K562 (cell line): ENCODE measurements around the gene FAM171A1. TPM values are rescaled to one million over a fixed set of nuclear protein-coding genes. Genes with fewer than 3 reads are reported as not detected.

Source experiments
- ATF3 ChIP-seq, 2 experiments: fragments of 450-650 bp in 1 of 2; sonication (generic) in 1 of 2; formaldehyde crosslinking in 1 of 2; IDR thresholded peaks in 1 of 2; conservative IDR thresholded peaks in 1 of 2; 2 replicates each; pipeline versions ENCODE4 v1.6.1 to v1.8.1; 2016 to 2023; ENCODE audit warnings: mild to moderate bottlenecking in 2 of 2, moderate library complexity in 2 of 2, inconsistent platforms in 1 of 2, missing genetic modification reagents in 1 of 2
- BHLHE40 ChIP-seq: IDR thresholded peaks from 2 replicates; pipeline ENCODE4 v1.6.1; 2011; ENCODE audit warnings: low read length, improper control_type of control experiment
- DIDO1 ChIP-seq: fragments of 450-650 bp; IDR thresholded peaks from 2 replicates; pipeline ENCODE4 v1.6.1; 2016; ENCODE audit warnings: low read depth, missing biosample characterization, missing genetic modification characterization
- E2F4 ChIP-seq: sonication (generic); formaldehyde crosslinking; IDR thresholded peaks from 2 replicates; pipeline ENCODE4 v1.8.0; 2022; ENCODE audit warnings: mild to moderate bottlenecking, low read depth, missing genetic modification reagents
- GMEB1 ChIP-seq: fragments of 250-450 bp; sonication (Bioruptor Pico); IDR thresholded peaks from 2 replicates; pipeline ENCODE4 v1.4.0; 2020; ENCODE audit warnings: mild to moderate bottlenecking
- HNRNPUL1 ChIP-seq: fragments of 200-400 bp; formaldehyde crosslinking; IDR thresholded peaks from 2 replicates; pipeline ENCODE4 v1.6.1; 2017; ENCODE audit warnings: low read length
- NCOA1 ChIP-seq: fragments of 450-650 bp; IDR thresholded peaks from 2 replicates; pipeline ENCODE4 v1.6.1; 2016; ENCODE audit warnings: low read depth
- NFXL1 ChIP-seq: fragments of 450-650 bp; formaldehyde crosslinking; IDR thresholded peaks from 2 replicates; pipeline ENCODE4 v1.4.0; 2021; ENCODE audit warnings: mild to moderate bottlenecking
- REST ChIP-seq, 2 experiments: fragments of 450-650 bp; formaldehyde crosslinking in 1 of 2; IDR thresholded peaks; 2 replicates each; pipeline versions ENCODE4 v1.4.0 to v1.6.1; 2014 to 2020; ENCODE audit warnings: mild to moderate bottlenecking in 2 of 2, borderline replicate concordance in 1 of 2, low read depth in 1 of 2
- RFX7 ChIP-seq: fragments of 250-450 bp; sonication (Bioruptor Pico); IDR thresholded peaks from 2 replicates; pipeline ENCODE4 v1.5.1; 2021; ENCODE audit warnings: mild to moderate bottlenecking
- TAF1 ChIP-seq: IDR thresholded peaks from 2 replicates; pipeline ENCODE4 v1.6.1; 2011; ENCODE audit warnings: mild to moderate bottlenecking, low read length, moderate library complexity; ENCODE audit not compliant: insufficient read depth, control insufficient read depth, severe bottlenecking; ENCODE audit errors: extremely low read depth
- ZKSCAN1 ChIP-seq: fragments of 150-350 bp; IDR thresholded peaks from 2 replicates; pipeline ENCODE4 v1.6.1; 2016; ENCODE audit warnings: low read depth, low read length
- ZNF274 ChIP-seq: IDR thresholded peaks from 2 replicates; pipeline ENCODE4 v1.6.1; 2011; ENCODE audit warnings: low read depth, mild to moderate bottlenecking, low read length, moderate library complexity, borderline replicate concordance
- ZNF512 ChIP-seq: IDR thresholded peaks from 2 replicates; pipeline ENCODE4 v1.6.1; 2016; ENCODE audit warnings: missing genetic modification characterization, missing compliant biosample characterization
- polyA plus RNA-seq, 8 experiments: library from polyadenylated mRNA; depleted of rRNA in 4 of 8; stranded (reverse) in 5 of 8; unstranded in 3 of 8; fragments of >200 nt; fragmentation: Nextera tagmentation in 2 of 8; fragmentation: Illumina TruSeq in 1 of 8; extraction: Ambion mirVana in 2 of 8; extraction: Trizol in 1 of 8; gene quantifications; 2 replicates each; pipeline versions ENCODE4 v1.2.1 to v1.2.3, GENCODE V29; 2011 to 2014; ENCODE audit warnings: inconsistent platforms in 1 of 8, missing spikeins in 1 of 8
- total RNA-seq, 7 experiments: library from RNA; depleted of rRNA in 6 of 7; stranded (reverse); fragments of >200 nt in 6 of 7; fragmentation: Illumina TruSeq in 2 of 7; extraction: Trizol in 2 of 7; gene quantifications; 2 replicates each; pipeline versions ENCODE4 v1.2.1 to v1.2.3, GENCODE V29; 2011 to 2021; ENCODE audit warnings: low replicate concordance in 1 of 7

The FAM171A1 gene
- total and polyA plus RNA-seq, 9 of the 15 experiments (the other 6 are each of a cell fraction or from before 2014, with no cell fraction given) = 0.51 to 8.2 (median 4.8) TPM

GRCh38 chr10:15216700-15217099, 154.4 kb downstream of the FAM171A1 start (continued):
- TF ChIP-seq REST (IDR thresholded peaks at IDR 0.05; ENCODE audit: borderline replicate concordance) = no peak
- TF ChIP-seq REST (CRISPR knock-in tag; IDR thresholded peaks at IDR 0.05; ENCODE audit: low read depth) = no peak
- TF ChIP-seq ZNF274 = no peak
- TF ChIP-seq HNRNPUL1 = no peak
- TF ChIP-seq ZKSCAN1 = no peak
- TF ChIP-seq ZNF512 = no peak
- no peak for TF ChIP-seq DIDO1 (tag)
- no peak for TF ChIP-seq NCOA1
- no peak for TF ChIP-seq GMEB1 (CRISPR knock-in tag)
- no peak for TF ChIP-seq NFXL1
- no peak for TF ChIP-seq ATF3 (IDR thresholded peaks at IDR 0.05)
- TF ChIP-seq ATF3 (CRISPR knock-in tag; conservative IDR thresholded peaks at IDR 0.05) = no peak
- no peak for TF ChIP-seq RFX7 (CRISPR knock-in tag)
- TF ChIP-seq BHLHE40 = no peak
- no peak for TF ChIP-seq E2F4
- no peak for TF ChIP-seq TAF1
